Progenitor cell of endocrine pancreas (in vitro differentiated cells): Measurements from ENCODE around the gene SPECC1L. TPM values are rescaled to one million over a fixed set of nuclear protein-coding genes. Genes with fewer than 3 reads are reported as not detected.
A peak's percentile ranks its signal among the peaks of the same experiment; 100 is the strongest.

ENCODE experiments used
- DNase-seq: peaks from one replicate; pipeline ENCODE4 v3.0.0; 2021; ENCODE audit warnings: low spot score; ENCODE audit not compliant: unreplicated experiment
- H3K27ac Mint-ChIP-seq: 2 replicates; pipeline ENCODE4 v1.8.0; 2021; ENCODE audit warnings: mild to moderate bottlenecking, moderate library complexity, mixed read lengths
- H3K27me3 Mint-ChIP-seq: 2 replicates; pipeline ENCODE4 v1.8.0; 2021; ENCODE audit warnings: mixed read lengths
- H3K36me3 Mint-ChIP-seq: 2 replicates; pipeline ENCODE4 v1.8.0; 2022; ENCODE audit warnings: mixed read lengths; ENCODE audit not compliant: insufficient read depth
- H3K4me1 Mint-ChIP-seq: 2 replicates; pipeline ENCODE4 v1.8.0; 2021; ENCODE audit warnings: low read depth, mixed read lengths
- H3K4me3 Mint-ChIP-seq: 2 replicates; pipeline ENCODE4 v1.8.0; 2021; ENCODE audit warnings: low read depth, mild to moderate bottlenecking, moderate library complexity, mixed read lengths
- H3K9me3 Mint-ChIP-seq: 2 replicates; pipeline ENCODE4 v1.8.0; 2021; ENCODE audit warnings: low read depth, mixed read lengths
- CTCF ChIP-seq: fragments of 200-600 bp; sonication (generic); IDR thresholded peaks from one replicate; pipeline ENCODE4 v1.5.0; 2021; ENCODE audit warnings: antibody characterized with exemption, mild to moderate bottlenecking; ENCODE audit not compliant: unreplicated experiment
- total RNA-seq: library from RNA; stranded (reverse); gene quantifications from 2 replicates; pipeline ENCODE4 v1.2.1, GENCODE V29; 2021

The SPECC1L gene
- total RNA-seq, 1 donor from 2014 or later = 96.9 TPM

- peak; percentile 36 for DNase-seq
- no peaks in the 10 kb centered on the region for H3K36me3 Mint-ChIP-seq
- TF ChIP-seq CTCF = peak; percentile 51
- H3K9me3 Mint-ChIP-seq = no peaks in the 10 kb centered on the region
- no peak overlapping the region for H3K4me3 Mint-ChIP-seq
- H3K27me3 Mint-ChIP-seq = no peaks in the 10 kb centered on the region
- no peaks in the 10 kb centered on the region for H3K4me1 Mint-ChIP-seq
- H3K27ac Mint-ChIP-seq = no peak overlapping the region
Observed at GRCh38 chr22:24230911-24231656, 39.5 kb upstream of the SPECC1L start.

GRCh38 chr22:24231706-24232105 is 38.9 kb upstream of the SPECC1L start:
- no peak for DNase-seq
- H3K4me1 Mint-ChIP-seq = no peaks in the 10 kb centered on the region
- no peaks in the 10 kb centered on the region for H3K36me3 Mint-ChIP-seq
- H3K9me3 Mint-ChIP-seq = no peaks in the 10 kb centered on the region
- no peak overlapping the region for H3K4me3 Mint-ChIP-seq
- TF ChIP-seq CTCF = no peak
- no peaks in the 10 kb centered on the region for H3K27me3 Mint-ChIP-seq
- no peak overlapping the region for H3K27ac Mint-ChIP-seq

- H3K27ac Mint-ChIP-seq = no peak overlapping the region
- H3K4me1 Mint-ChIP-seq = no peaks in the 10 kb centered on the region
- no peaks in the 10 kb centered on the region for H3K27me3 Mint-ChIP-seq
- H3K36me3 Mint-ChIP-seq = no peaks in the 10 kb centered on the region
- DNase-seq = no peak
- H3K4me3 Mint-ChIP-seq = no peak overlapping the region
- no peaks in the 10 kb centered on the region for H3K9me3 Mint-ChIP-seq
- no peak for TF ChIP-seq CTCF
Observed at GRCh38 chr22:24232124-24232523, 38.5 kb upstream of the SPECC1L start.

- no peaks in the 10 kb centered on the region for H3K4me1 Mint-ChIP-seq
- no peaks in the 10 kb centered on the region for H3K27me3 Mint-ChIP-seq
- H3K9me3 Mint-ChIP-seq = no peaks in the 10 kb centered on the region
- no peak overlapping the region for H3K27ac Mint-ChIP-seq
- no peak for DNase-seq
- TF ChIP-seq CTCF = no peak
- H3K36me3 Mint-ChIP-seq = no peaks in the 10 kb centered on the region
- H3K4me3 Mint-ChIP-seq = no peak overlapping the region
Observed at GRCh38 chr22:24232725-24233124, 37.9 kb upstream of the SPECC1L start.

GRCh38 chr22:24233235-24233634 is 37.4 kb upstream of the SPECC1L start:
- Mint-ChIP-seq H3K4me3 (no peak overlapping the region), H3K36me3 (no peaks in the 10 kb centered on the region), H3K9me3 (no peaks in the 10 kb centered on the region), H3K27ac (no peak overlapping the region), H3K4me1 (no peaks in the 10 kb centered on the region), H3K27me3 (no peaks in the 10 kb centered on the region)
- TF ChIP-seq CTCF = no peak
- no peak for DNase-seq
